T-helper 2 cell (primary cell): Measurements from ENCODE around the gene HSD17B13.
"Not testable (repeated sequence)": the region's sequence is repeated elsewhere in the genome, so short reads cannot be mapped to it uniquely, and the experiment has no call there.

Source experiments
- DNase-seq, 5 experiments: peaks; one replicate each; pipeline versions ENCODE4 v3.0.0 to v3.0.0-alpha.2; 2012 to 2022
- total RNA-seq, 2 donors: gene quantifications; one replicate each; lab custom pipeline; 2026; lab: John Stamatoyannopoulos, UW

The HSD17B13 gene
- total RNA-seq, result 0 to 0.40 reads per million in 2 donors

GRCh38 chr4:87322754-87323153 is at the start of gene HSD17B13:
TSS of gene HSD17B13 (minus strand) at chr4:87322882. CDS start at chr4:87322841, 41 bp downstream.
- no peak for DNase-seq

- no peak for DNase-seq
Observed at GRCh38 chr4:87370068-87370467, 47.4 kb upstream of the HSD17B13 start.

GRCh38 chr4:87366521-87367162 is 44.0 kb upstream of the HSD17B13 start:
- no peak for DNase-seq

- no peak for DNase-seq
Observed at GRCh38 chr4:87365348-87365747, 42.7 kb upstream of the HSD17B13 start.

- DNase-seq, result no peak
Observed at GRCh38 chr4:87363552-87363951, 40.9 kb upstream of the HSD17B13 start.

- no peak for DNase-seq
Observed at GRCh38 chr4:87360338-87360935, 37.8 kb upstream of the HSD17B13 start.

- no peak for DNase-seq
Observed at GRCh38 chr4:87359258-87359657, 36.6 kb upstream of the HSD17B13 start.

GRCh38 chr4:87356832-87357526 is 34.3 kb upstream of the HSD17B13 start:
- no peak for DNase-seq

GRCh38 chr4:87354168-87355102 is 31.8 kb upstream of the HSD17B13 start:
- DNase-seq, result no peak

- DNase-seq, result peak in 2 of 5 experiments; percentile 7 to 36
Observed at GRCh38 chr4:87353592-87353991, 30.9 kb upstream of the HSD17B13 start.

- no peak for DNase-seq
Observed at GRCh38 chr4:87345139-87345538, 22.5 kb upstream of the HSD17B13 start.

- DNase-seq, result no peak
Observed at GRCh38 chr4:87342872-87343271, 20.2 kb upstream of the HSD17B13 start.

- not testable (repeated sequence) for DNase-seq
Observed at GRCh38 chr4:87341954-87342635, 19.4 kb upstream of the HSD17B13 start.

- no peak for DNase-seq
Observed at GRCh38 chr4:87339440-87339839, 16.8 kb upstream of the HSD17B13 start.

GRCh38 chr4:87337361-87337760 is 14.7 kb upstream of the HSD17B13 start:
- no peak for DNase-seq

- no peak for DNase-seq
Observed at GRCh38 chr4:87333267-87333666, 10.6 kb upstream of the HSD17B13 start.

GRCh38 chr4:87330761-87331160 is 8.1 kb upstream of the HSD17B13 start:
- no peak for DNase-seq

GRCh38 chr4:87327136-87327535 is 4.5 kb upstream of the HSD17B13 start:
- no peak for DNase-seq

GRCh38 chr4:87326460-87326859 is 3.8 kb upstream of the HSD17B13 start:
- no peak for DNase-seq

GRCh38 chr4:87321888-87322287 is 794 bp downstream of the HSD17B13 start:
- DNase-seq, result no peak

GRCh38 chr4:87317527-87317926 is 5.2 kb downstream of the HSD17B13 start:
- peak in 1 of 5 experiments; percentile 7 for DNase-seq

- no peak for DNase-seq
Observed at GRCh38 chr4:87316961-87317360, 5.7 kb downstream of the HSD17B13 start.
